8988T (cell line): ENCODE measurements around the gene IGSF3.

Experiments
- DNase-seq: peaks from one replicate; pipeline ENCODE4 v3.0.0; 2011

The IGSF3 gene

DNA sequence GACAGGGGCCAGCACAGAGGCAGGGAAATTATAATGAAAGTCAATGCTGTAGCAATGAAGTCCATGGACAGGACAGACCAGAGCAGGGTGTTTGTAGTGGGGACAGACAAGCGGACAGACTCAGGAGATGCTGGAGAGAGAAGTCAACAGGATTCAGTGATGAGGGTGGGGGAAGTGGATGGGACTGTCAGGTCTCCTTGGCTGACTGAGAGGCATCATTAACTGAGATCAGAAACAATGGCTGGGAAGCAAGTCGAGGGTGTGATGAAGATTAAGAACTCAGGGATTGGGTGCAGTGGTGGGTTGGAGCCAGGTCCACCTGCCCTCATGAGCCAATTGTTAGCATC, 122.2 kb downstream of the IGSF3 start:
- DNase-seq: no peak

- no peak for DNase-seq
These were observed 122.8 kb downstream of the IGSF3 start for GRCh38 chr1:116544588-116545358.

DNA sequence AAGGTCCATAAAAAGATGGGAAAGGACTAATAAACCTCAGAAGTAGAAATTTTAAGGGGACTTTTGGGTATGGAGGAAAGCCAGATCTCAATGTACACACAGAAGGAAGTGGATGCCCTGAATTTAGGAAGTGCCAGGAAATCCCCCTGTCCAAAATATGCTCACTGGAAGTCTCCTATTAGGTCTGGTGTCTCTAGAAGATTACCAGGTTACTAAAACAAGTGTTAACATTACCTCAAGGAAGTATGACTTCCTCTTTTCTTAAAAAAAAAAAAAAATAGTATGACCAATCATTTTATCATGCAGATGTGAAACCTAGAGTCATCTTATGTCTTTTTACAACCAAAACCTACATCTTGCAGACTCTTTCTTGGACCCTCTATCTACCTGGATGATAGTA, 127.4 kb downstream of the IGSF3 start:
- no peak for DNase-seq

DNA sequence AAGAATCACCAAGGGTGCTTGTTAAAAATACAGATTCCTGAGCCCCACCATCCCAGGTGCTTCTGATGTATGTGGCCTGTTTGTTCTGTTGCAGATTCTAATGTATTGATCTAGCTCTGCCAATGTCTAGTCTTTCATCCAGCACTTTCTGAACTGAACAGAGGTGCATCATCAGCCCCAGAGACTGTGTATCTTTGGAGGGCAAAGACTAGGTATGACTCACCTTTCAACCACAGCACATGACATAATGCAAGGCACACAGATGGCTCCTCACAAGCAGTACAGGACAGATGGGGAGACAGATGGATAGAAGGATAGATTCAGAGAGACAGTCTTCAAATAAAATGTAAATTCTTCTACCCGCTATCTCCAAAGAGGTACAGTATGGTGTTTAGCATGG, 129.0 kb downstream of the IGSF3 start:
- no peak for DNase-seq

DNA sequence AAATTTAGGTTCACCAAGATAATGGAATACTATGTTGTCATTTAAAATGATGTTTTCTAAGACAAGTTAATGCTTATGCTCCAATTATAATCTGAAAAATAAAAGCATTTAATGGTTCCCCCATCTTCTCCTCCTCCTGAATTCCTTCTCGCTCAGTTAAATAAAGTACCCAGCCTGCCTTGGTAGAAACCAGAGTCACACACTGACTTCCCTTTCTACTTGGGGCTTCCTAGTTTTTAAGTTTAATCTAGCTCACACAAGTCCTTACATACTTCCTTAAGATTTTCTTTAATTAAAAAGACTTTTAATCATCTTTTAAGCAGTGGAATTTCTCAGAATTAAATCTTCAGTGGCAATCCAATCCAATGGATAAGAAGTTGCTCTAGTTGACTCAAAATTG, 129.6 kb downstream of the IGSF3 start:
- no peak for DNase-seq

DNA sequence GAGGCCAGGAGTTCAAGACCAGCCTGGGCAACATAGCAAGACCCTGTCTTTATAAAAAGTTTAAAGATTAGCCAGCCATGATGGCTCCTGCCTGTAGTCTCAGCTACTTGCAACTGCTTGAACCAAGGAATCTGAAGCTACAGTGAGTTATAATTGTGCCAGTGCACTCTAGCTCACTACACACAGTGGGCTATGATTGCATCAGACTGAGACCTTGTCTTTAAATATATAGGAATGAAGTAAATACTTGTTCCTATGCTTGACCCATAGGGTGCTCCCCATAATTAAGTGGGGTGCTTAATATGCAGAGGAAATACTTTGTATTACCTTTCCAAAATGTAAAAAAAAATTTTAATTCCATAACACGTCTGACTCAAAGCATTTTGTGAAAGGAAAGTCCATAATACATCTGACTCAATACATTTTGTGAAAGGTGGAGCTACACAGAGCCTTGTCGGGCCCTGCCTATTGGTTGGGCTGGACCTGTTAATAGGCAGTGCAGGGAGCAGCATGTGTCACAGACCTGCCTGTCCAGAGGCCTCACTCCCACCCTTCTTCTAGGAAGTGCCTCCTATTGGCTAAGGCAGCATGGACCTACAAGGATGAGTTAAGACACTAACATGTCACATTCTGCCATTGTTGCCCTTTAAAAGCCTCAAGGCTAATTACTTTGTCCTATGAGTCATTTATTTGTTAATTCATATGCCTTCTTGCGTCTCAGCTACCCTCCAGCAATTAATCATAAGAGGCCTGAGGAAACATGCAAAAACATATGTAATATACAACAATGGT, 130.3 kb downstream of the IGSF3 start:
- no peak for DNase-seq

- no peak for DNase-seq
These were observed 133.4 kb downstream of the IGSF3 start for GRCh38 chr1:116534014-116534739.

DNA sequence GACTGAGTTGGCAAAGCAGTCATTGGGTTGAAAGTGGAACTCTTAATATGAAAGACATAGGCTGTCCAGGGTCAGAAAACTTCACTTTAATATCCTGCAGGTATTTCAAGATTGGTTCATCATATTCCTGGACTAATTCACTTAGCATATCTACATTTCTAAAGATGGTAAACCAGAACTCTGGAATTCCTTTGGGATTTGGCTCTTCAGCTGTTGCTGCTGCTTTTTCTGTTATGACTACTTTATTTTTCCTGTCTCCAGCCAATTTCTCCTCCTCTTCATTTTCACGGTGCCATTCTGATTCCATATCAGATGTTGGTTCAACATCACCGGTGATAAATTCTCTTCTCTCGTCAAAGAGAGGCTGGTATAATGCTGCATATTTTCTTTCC, 134.1 kb downstream of the IGSF3 start:
- DNase-seq: no peak

DNA sequence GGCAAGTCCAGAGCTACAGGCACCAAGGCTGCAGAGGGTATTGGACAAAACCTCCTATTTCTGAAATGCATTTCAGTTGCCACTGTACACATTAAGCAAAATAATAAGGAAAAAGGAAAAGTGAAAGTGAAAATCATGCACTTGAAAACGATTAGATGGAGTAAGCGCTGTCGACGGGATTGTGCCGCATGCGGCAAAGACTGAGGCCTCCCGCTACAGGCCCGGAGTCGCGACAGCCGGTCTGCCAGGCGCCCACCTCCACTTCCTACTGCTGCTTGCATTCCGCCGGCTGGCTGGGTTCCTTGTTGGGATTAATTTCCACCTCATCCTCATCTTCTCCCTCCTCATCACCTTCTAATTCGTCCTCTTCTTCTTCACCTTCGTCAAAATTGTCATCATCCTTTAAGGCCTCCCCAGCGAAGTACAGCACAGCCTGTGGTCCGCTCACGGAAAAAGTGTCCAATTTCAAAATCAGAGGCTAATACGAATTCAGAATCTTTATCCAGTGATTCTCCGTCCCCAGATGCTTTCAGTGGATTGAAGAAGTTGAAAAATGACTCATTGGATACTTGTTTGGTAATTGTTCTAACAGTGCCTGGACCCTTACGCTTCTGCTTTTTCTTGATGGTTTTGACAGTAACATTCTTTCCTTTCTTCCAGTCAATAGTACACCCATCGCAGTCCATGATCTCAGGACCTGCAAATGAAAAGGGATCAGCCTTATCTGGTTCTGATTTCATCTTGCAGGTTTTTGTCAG, 134.7 kb downstream of the IGSF3 start:
- no peak for DNase-seq

- no peak for DNase-seq
These were observed 135.6 kb downstream of the IGSF3 start for GRCh38 chr1:116531917-116532316.

DNA sequence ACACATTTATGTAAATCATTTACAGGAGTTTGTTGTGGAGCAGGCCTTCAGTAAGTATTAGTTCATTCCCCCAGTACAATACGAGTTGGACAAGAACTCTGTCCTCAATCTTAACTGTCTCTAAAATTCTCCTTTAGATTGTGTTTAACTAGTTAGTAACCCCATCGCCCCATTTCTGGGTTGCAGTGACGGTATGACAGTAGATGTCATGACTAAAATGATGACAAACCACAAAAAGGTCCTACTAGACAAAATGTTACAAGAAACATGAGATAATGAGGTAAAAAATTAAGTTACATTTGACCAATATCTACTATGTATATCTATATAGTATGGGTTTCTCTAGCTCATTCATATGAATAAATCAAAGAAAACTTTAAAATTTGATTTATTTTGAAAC, 137.9 kb downstream of the IGSF3 start:
- DNase-seq: no peak

GRCh38 chr1:116529199-116529631, 138.3 kb downstream of the IGSF3 start:
- no peak for DNase-seq

DNA sequence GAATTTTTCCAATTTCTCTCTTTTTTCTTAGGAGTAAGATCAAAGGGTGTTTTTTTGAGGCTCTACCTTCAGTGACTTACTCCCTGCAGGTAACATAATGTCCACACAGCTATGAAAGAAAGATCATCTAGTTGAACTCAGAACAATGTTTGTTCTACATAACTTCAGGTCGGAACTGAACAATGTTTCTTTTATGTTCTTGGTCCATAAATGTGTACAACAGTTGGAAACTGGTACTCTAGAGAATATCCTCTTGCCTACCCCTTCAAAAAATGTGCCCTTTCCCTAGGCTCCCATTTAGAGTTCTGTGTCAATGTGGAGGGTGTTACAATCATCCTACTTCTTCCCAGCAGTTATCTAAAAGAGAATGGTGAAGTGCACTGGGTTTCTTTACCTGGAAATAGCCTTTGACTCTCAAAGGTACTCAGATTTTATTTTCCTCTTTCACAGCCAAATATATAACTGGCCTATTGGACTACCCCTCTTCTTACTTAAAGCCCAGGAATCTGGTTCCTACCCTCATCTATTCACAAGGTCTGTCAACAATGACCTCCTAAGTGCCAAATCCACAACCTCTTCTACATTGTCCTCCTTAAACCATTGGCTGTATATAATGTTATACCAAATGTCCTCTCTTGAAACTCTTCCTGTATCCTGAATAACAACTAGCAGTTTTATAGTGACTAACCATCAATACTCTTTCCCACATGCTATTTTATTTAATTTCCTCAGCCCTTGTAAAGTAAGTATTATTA, 139.0 kb downstream of the IGSF3 start:
- no peak for DNase-seq

- DNase-seq: no peak
These were observed 142.1 kb downstream of the IGSF3 start for GRCh38 chr1:116525440-116525839.
